Ovary (tissue), 3 donors: ENCODE measurements around the gene GLYAT.

Source experiments
- EP300 ChIP-seq: sonication (generic); formaldehyde crosslinking; IDR thresholded peaks from one replicate; pipeline ENCODE4 v1.6.1; 2017; ENCODE audit warnings: antibody characterized with exemption
- POLR2A ChIP-seq: fragments of 450-650 bp; IDR thresholded peaks from one replicate; pipeline ENCODE4 v1.6.1; 2017; ENCODE audit warnings: antibody characterized with exemption, mild to moderate bottlenecking, moderate library complexity
- TF ChIP-seq, protein P1 (sequence below), 3 donors: fragments of 450-650 bp in 2 of 3; fragments of 200-600 bp in 1 of 3; IDR thresholded peaks; one replicate each; pipeline versions ENCODE4 v1.5.1 to v1.8.0; 2016 to 2022; ENCODE audit warnings: antibody characterized with exemption in 3 of 3, mild to moderate bottlenecking in 1 of 3
- donor health status: DM: no; HTN: no; CAD: no.

DNA sequence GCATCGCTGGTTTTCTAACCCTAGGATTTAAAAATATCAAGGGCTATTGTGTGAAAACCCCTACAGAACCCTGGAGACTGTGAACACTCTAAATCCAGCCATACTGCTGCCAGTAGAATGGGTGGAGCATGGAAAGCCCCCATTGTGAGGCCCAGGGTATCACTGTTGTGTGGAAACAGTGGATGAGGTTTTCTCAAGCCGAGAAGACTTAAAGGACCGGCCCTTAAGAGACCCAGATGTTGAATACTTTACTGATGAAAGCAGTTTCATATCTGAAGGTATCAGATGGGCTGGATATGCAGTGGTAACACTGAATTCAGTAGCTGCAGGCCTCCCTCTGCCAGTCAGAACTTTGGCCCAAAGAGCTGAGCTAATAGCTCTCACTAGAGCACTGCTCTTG lies 41.6 kb upstream of the GLYAT start:
- TF ChIP-seq, protein P1, sequence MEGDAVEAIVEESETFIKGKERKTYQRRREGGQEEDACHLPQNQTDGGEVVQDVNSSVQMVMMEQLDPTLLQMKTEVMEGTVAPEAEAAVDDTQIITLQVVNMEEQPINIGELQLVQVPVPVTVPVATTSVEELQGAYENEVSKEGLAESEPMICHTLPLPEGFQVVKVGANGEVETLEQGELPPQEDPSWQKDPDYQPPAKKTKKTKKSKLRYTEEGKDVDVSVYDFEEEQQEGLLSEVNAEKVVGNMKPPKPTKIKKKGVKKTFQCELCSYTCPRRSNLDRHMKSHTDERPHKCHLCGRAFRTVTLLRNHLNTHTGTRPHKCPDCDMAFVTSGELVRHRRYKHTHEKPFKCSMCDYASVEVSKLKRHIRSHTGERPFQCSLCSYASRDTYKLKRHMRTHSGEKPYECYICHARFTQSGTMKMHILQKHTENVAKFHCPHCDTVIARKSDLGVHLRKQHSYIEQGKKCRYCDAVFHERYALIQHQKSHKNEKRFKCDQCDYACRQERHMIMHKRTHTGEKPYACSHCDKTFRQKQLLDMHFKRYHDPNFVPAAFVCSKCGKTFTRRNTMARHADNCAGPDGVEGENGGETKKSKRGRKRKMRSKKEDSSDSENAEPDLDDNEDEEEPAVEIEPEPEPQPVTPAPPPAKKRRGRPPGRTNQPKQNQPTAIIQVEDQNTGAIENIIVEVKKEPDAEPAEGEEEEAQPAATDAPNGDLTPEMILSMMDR (IDR thresholded peaks at IDR 0.05) = no peak
- TF ChIP-seq POLR2A (no peak), EP300 (no peak)
